H1 (cell line): Measurements from ENCODE around the gene CHAC2. TPM values are rescaled to one million over a fixed set of nuclear protein-coding genes. Genes with fewer than 3 reads are reported as not detected.

Experiments
- CHD2 ChIP-seq: IDR thresholded peaks from 2 replicates; pipeline ENCODE4 v1.6.1; 2012; ENCODE audit warnings: low read length, improper control_type of control experiment
- E2F6 ChIP-seq: IDR thresholded peaks from 2 replicates; pipeline ENCODE4 v1.6.1; 2012; ENCODE audit warnings: inconsistent platforms
- EP300 ChIP-seq, 2 experiments: IDR thresholded peaks; 1 replicate in 1 of 2; 2 replicates in 1 of 2; pipeline ENCODE4 v1.6.1; 2011 to 2012; ENCODE audit warnings: low read depth in 2 of 2, low read length in 2 of 2, mild to moderate bottlenecking in 2 of 2, borderline replicate concordance in 1 of 2, inconsistent platforms in 1 of 2, moderate library complexity in 1 of 2
- POLR2A ChIP-seq, 2 experiments: IDR thresholded peaks; 1 replicate in 1 of 2; 2 replicates in 1 of 2; pipeline ENCODE4 v1.6.1; 2011; ENCODE audit warnings: low read depth in 2 of 2, low read length in 2 of 2, mild to moderate bottlenecking in 2 of 2; ENCODE audit errors: control extremely low read depth in 1 of 2
- RBBP5 ChIP-seq: IDR thresholded peaks from 2 replicates; pipeline ENCODE4 v1.7.1; 2012; ENCODE audit warnings: low read depth, mild to moderate bottlenecking, inconsistent platforms, low read length, moderate library complexity, borderline replicate concordance
- SAP30 ChIP-seq: fragments of 300-600 bp; sonication (generic); IDR thresholded peaks from 2 replicates; pipeline ENCODE4 v1.7.1; 2012; ENCODE audit warnings: low read length, moderate library complexity, mild to moderate bottlenecking, inconsistent platforms; ENCODE audit not compliant: insufficient read depth, insufficient replicate concordance
- SIN3A ChIP-seq, 2 experiments: IDR thresholded peaks in 1 of 2; conservative IDR thresholded peaks in 1 of 2; 2 replicates each; pipeline ENCODE4 v1.6.1; 2011 to 2012; ENCODE audit warnings: low read length in 2 of 2, improper control_type of control experiment in 1 of 2, low read depth in 1 of 2, mild to moderate bottlenecking in 1 of 2
- SP4 ChIP-seq: IDR thresholded peaks from 2 replicates; pipeline ENCODE4 v1.6.1; 2012; ENCODE audit warnings: low read length, inconsistent platforms
- TCF12 ChIP-seq: IDR thresholded peaks from 2 replicates; pipeline ENCODE4 v1.6.1; 2011; ENCODE audit warnings: low read depth, mild to moderate bottlenecking, low read length
- USF2 ChIP-seq: IDR thresholded peaks from 2 replicates; pipeline ENCODE4 v1.6.1; 2011; ENCODE audit warnings: low read length, improper control_type of control experiment
- YY1 ChIP-seq: IDR thresholded peaks from 2 replicates; pipeline ENCODE4 v1.6.1; 2011; ENCODE audit warnings: low read depth, mild to moderate bottlenecking, low read length
- polyA plus RNA-seq, 7 experiments: library from polyadenylated mRNA; depleted of rRNA in 3 of 7; stranded (reverse) in 5 of 7; unstranded in 2 of 7; fragments of >200 nt in 5 of 7; fragments of 200-250 nt in 2 of 7; gene quantifications; 1 replicate in 5 of 7; 2 replicates in 1 of 7; 4 replicates in 1 of 7; pipeline versions ENCODE4 v1.2.1 to v1.2.3, GENCODE V29; 2011 to 2013; ENCODE audit warnings: missing spikeins in 2 of 7, mixed read lengths in 2 of 7
- total RNA-seq: library from RNA; stranded (reverse); fragmentation: NEBNext Ultra II Directional; extraction: Animal tissue kit (Norgen Biotek cat#: 25700); gene quantifications from 2 replicates; pipeline ENCODE4 v1.2.1, GENCODE V29; 2021

Gene CHAC2
- total and polyA plus RNA-seq, 2 of the 8 experiments (the other 6 are each of a cell fraction or from before 2014, with no cell fraction given), result 5.4 to 11.2 TPM

GRCh38 chr2:53767405-53768241, at the start of gene CHAC2 (continued):
- no peak for TF ChIP-seq EP300 (IDR thresholded peaks at IDR 0.05; ENCODE audit: borderline replicate concordance in 1 of 2, low read depth in 2 of 2, low read length in 2 of 2)
- TF ChIP-seq E2F6, result peak; percentile 63; the same call in 1 of the 2 replicates
- no peak for TF ChIP-seq TCF12
- no peak for TF ChIP-seq USF2
- peak; percentile 57 to 93 for TF ChIP-seq POLR2A (IDR thresholded peaks at IDR 0.05; ENCODE audit: control extremely low read depth in 1 of 2, low read depth in 2 of 2, low read length in 2 of 2)
- 0 out of 2 replicates have a peak, but pooled peaks have one; percentile 26 for TF ChIP-seq YY1
- peak; percentile 23; the same call in 1 of the 2 replicates for TF ChIP-seq CHD2
- TF ChIP-seq RBBP5, result peak; percentile 68; the same call in 1 of the 2 replicates
- TF ChIP-seq SIN3A (conservative IDR thresholded peaks at IDR 0.05 in 1 of 2, IDR thresholded peaks at IDR 0.05 in 1 of 2; ENCODE audit: low read depth in 1 of 2, low read length in 2 of 2), result peak; percentile 22 to 59; a peak in 1 of 4 replicates
- peak; percentile 82 for TF ChIP-seq SAP30
- TF ChIP-seq SP4, result 0 out of 2 replicates have a peak, but pooled peaks have one; percentile 12
